Osteoblast (primary cell): ENCODE data around the gene GRAMD1A. TPM values are rescaled to one million over a fixed set of nuclear protein-coding genes. Genes with fewer than 3 reads are reported as not detected.
A peak's percentile ranks its signal among the peaks of the same experiment; 100 is the strongest.

ENCODE experiments used
- DNase-seq: peaks from one replicate; pipeline ENCODE4 v3.0.0; 2011; ENCODE audit warnings: low spot score, mixed read lengths; ENCODE audit not compliant: insufficient read length; ENCODE audit errors: missing footprints
- H2AFZ ChIP-seq: 2 replicates; pipeline ENCODE4 v1.6.0; 2011; ENCODE audit warnings: mild to moderate bottlenecking, low read length
- H3K27ac ChIP-seq: 2 replicates; pipeline ENCODE4 v1.5.1; 2011; ENCODE audit warnings: mild to moderate bottlenecking, low read depth, low read length, moderate library complexity
- H3K27me3 ChIP-seq: 2 replicates; pipeline ENCODE4 v1.6.0; 2012; ENCODE audit warnings: mild to moderate bottlenecking, control low read depth, inconsistent platforms, low read length, moderate library complexity; ENCODE audit not compliant: insufficient read depth
- H3K36me3 ChIP-seq: 2 replicates; pipeline ENCODE4 v1.5.1; 2011; ENCODE audit warnings: mild to moderate bottlenecking, low read length, control low read depth, moderate library complexity; ENCODE audit not compliant: insufficient read depth
- H3K4me1 ChIP-seq: 2 replicates; pipeline ENCODE4 v1.5.1; 2011; ENCODE audit warnings: mild to moderate bottlenecking, low read length, control low read depth, moderate library complexity; ENCODE audit not compliant: insufficient read depth
- H3K4me2 ChIP-seq: 2 replicates; pipeline ENCODE4 v1.6.0; 2011; ENCODE audit warnings: mild to moderate bottlenecking, low read length; ENCODE audit not compliant: insufficient read depth
- H3K4me3 ChIP-seq: fragments of 200-600 bp; sonication (generic); 3 replicates; pipeline ENCODE4 v1.5.1; 2012; ENCODE audit warnings: mild to moderate bottlenecking, low read length, inconsistent platforms; ENCODE audit not compliant: insufficient read depth
- H3K79me2 ChIP-seq: 2 replicates; pipeline ENCODE4 v1.6.0; 2012; ENCODE audit warnings: mild to moderate bottlenecking, low read length, control low read depth, inconsistent platforms; ENCODE audit not compliant: insufficient read depth
- H3K9me3 ChIP-seq: 2 replicates; pipeline ENCODE4 v1.5.1; 2011; ENCODE audit warnings: low read depth, low read length, control low read depth
- H4K20me1 ChIP-seq: 2 replicates; pipeline ENCODE4 v1.6.0; 2012; ENCODE audit warnings: mild to moderate bottlenecking, low read length, control low read depth; ENCODE audit not compliant: insufficient read depth
- total RNA-seq: library from RNA; depleted of rRNA; stranded (reverse); fragments of >200 nt; gene quantifications from 2 replicates; pipeline ENCODE4 v1.2.3, GENCODE V29; 2012
- TF ChIP-seq, protein P1 (sequence below): IDR thresholded peaks from 2 replicates; pipeline ENCODE4 v1.5.1; 2011; ENCODE audit warnings: mild to moderate bottlenecking, low read depth, low read length, moderate library complexity; ENCODE audit errors: extremely low read depth

GRAMD1A gene
- total RNA-seq, 1 donor = 29.7 TPM

DNA sequence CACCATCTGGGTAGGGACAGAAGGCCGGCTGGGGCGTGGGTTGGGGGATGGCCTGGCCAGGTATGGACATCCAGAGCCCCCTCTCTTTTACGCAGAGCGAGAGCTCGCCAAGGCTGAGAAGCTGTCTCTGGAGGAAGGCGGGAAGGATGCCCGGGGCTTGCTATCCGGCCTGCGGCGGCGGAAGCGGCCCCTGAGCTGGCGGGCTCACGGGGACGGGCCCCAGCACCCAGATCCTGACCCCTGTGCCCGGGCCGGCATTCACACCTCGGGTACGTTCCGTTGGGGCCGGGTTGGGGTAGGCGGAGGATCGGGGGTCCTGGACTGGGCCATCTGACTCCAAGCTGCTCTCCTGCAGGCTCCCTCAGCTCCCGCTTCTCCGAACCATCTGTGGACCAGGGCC lies 21.5 kb downstream of the GRAMD1A start:
- Histone ChIP-seq H3K36me3 (peaks cover 65% of the 10 kb centered on the region), H3K4me2 (no peak overlapping the region)

DNA sequence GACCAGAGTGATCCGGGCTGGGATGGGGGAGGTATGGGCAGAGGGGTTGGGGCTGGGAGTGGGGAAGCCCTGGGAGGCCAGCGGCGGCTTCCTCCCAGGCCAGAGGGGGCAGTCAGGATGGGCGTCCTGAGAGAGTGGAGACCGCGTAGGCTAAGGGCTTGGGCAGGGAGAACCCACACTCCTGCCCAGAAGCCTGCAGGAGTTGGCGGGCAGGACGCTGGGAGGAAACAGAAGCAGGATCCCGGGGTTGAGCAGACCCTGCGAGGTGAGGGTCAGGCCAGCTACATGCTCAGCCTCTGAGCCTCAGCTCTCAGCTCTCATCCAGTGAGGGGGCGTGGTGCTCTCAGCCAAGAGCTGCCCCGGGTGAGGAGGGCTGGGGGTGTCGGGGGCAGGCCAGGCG lies 22.3 kb downstream of the GRAMD1A start:
- H3K4me2 ChIP-seq = no peak overlapping the region
- H3K4me1 ChIP-seq = no peaks in the 10 kb centered on the region
- peaks cover 65% of the 10 kb centered on the region for H3K36me3 ChIP-seq
- no peak overlapping the region for H3K4me3 ChIP-seq
- no peak overlapping the region for H2AFZ ChIP-seq
- peaks cover 3% of the 10 kb centered on the region for H4K20me1 ChIP-seq
- H3K27me3 ChIP-seq = no peaks in the 10 kb centered on the region
- TF ChIP-seq, protein P1, sequence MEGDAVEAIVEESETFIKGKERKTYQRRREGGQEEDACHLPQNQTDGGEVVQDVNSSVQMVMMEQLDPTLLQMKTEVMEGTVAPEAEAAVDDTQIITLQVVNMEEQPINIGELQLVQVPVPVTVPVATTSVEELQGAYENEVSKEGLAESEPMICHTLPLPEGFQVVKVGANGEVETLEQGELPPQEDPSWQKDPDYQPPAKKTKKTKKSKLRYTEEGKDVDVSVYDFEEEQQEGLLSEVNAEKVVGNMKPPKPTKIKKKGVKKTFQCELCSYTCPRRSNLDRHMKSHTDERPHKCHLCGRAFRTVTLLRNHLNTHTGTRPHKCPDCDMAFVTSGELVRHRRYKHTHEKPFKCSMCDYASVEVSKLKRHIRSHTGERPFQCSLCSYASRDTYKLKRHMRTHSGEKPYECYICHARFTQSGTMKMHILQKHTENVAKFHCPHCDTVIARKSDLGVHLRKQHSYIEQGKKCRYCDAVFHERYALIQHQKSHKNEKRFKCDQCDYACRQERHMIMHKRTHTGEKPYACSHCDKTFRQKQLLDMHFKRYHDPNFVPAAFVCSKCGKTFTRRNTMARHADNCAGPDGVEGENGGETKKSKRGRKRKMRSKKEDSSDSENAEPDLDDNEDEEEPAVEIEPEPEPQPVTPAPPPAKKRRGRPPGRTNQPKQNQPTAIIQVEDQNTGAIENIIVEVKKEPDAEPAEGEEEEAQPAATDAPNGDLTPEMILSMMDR = no peak
- no peak for DNase-seq
- no peaks in the 10 kb centered on the region for H3K79me2 ChIP-seq
- no peak overlapping the region for H3K27ac ChIP-seq
- H3K9me3 ChIP-seq = no peaks in the 10 kb centered on the region

More for the DNA sequence above, 21.5 kb downstream of the GRAMD1A start:
- H3K27me3 ChIP-seq = no peaks in the 10 kb centered on the region
- no peaks in the 10 kb centered on the region for H3K4me1 ChIP-seq
- no peak overlapping the region for H3K27ac ChIP-seq
- peaks cover 3% of the 10 kb centered on the region for H4K20me1 ChIP-seq
- no peaks in the 10 kb centered on the region for H3K79me2 ChIP-seq
- no peak overlapping the region for H3K4me3 ChIP-seq
- H2AFZ ChIP-seq = no peak overlapping the region
- TF ChIP-seq, protein P1 = no peak
- DNase-seq = peak; percentile 66
- H3K9me3 ChIP-seq = no peaks in the 10 kb centered on the region

DNA sequence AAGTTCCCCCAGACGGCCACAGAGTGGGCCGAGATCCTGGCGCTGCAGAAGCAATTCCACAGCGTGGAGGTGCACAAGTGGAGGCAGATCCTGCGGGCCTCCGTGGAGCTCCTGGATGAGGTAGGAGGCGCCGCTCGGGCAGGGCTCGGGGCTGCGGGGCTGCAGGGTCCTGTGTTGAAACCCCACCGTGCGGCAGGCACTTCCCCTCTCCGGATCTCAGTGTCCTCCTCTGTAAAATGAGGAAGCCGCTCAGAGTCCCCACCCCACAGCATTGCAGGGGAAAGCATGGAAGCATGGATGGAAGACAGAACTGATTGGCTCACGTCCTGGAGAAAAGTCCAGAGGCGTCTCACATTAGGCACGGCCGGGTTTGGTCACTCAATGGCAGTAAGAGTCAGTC lies 23.3 kb downstream of the GRAMD1A start:
- H3K4me3 ChIP-seq = no peak overlapping the region
- no peak overlapping the region for H2AFZ ChIP-seq
- peaks cover 63% of the 10 kb centered on the region for H3K36me3 ChIP-seq
- DNase-seq = no peak
- H3K4me2 ChIP-seq = no peak overlapping the region
- no peaks in the 10 kb centered on the region for H3K9me3 ChIP-seq
- no peaks in the 10 kb centered on the region for H3K27me3 ChIP-seq
- no peak overlapping the region for H3K27ac ChIP-seq
- TF ChIP-seq, protein P1 = no peak
- no peaks in the 10 kb centered on the region for H3K4me1 ChIP-seq
- H3K79me2 ChIP-seq = no peaks in the 10 kb centered on the region
- peaks cover 3% of the 10 kb centered on the region for H4K20me1 ChIP-seq

DNA sequence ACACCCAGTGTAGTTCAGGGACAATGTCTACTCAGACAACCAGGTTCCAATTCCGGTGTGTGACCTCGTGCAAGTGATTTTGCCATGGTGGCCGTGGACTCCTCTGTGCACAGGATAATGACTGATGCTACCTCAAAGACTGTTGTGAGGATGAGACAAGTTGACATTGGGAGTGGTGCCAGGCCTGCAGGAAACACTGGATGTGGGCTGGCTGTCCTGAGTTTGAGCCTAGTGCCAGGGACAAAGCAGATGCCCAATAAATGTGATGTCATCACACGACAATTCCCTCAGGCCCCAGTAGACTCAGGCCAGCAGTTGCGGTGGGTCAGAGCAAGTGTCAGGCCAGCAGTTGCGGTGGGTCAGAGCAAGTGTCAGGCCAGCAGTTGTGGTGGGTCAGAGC lies 24.0 kb downstream of the GRAMD1A start:
- Histone ChIP-seq H3K79me2 (no peaks in the 10 kb centered on the region), H3K4me3 (no peak overlapping the region), H3K4me1 (no peaks in the 10 kb centered on the region), H3K27ac (no peak overlapping the region), H3K36me3 (peaks cover 56% of the 10 kb centered on the region), H2AFZ (no peak overlapping the region), H3K27me3 (no peaks in the 10 kb centered on the region), H4K20me1 (peaks cover 3% of the 10 kb centered on the region), H3K4me2 (no peak overlapping the region), H3K9me3 (no peaks in the 10 kb centered on the region)
- DNase-seq = no peak
- TF ChIP-seq, protein P1 = no peak
